NCI-H1436 (cell line): ENCODE measurements around the gene SSR1.
A peak's percentile ranks its signal among the peaks of the same experiment; 100 is the strongest.

ENCODE experiments used
- DNase-seq: peaks from one replicate; lab custom pipeline; 2025; lab: John Stamatoyannopoulos, UW

The SSR1 gene

GRCh38 chr6:7239590-7239948, 73.4 kb downstream of the SSR1 start:
- DNase-seq, result no peak

GRCh38 chr6:7238900-7239589, 74.0 kb downstream of the SSR1 start:
- peak; percentile 95 for DNase-seq

- DNase-seq, result no peak
Measured at GRCh38 chr6:7238526-7238899, 74.5 kb downstream of the SSR1 start.

GRCh38 chr6:7237653-7238188, 75.3 kb downstream of the SSR1 start:
- no peak for DNase-seq

- DNase-seq, result no peak
Measured at GRCh38 chr6:7236306-7237209, 76.4 kb downstream of the SSR1 start.

GRCh38 chr6:7235712-7236305, 77.2 kb downstream of the SSR1 start:
- DNase-seq, result no peak

- DNase-seq, result no peak
Measured at GRCh38 chr6:7234547-7234946, 78.5 kb downstream of the SSR1 start.

GRCh38 chr6:7232351-7232750, 80.6 kb downstream of the SSR1 start:
- no peak for DNase-seq

- DNase-seq, result no peak
Measured at GRCh38 chr6:7230956-7231713, 81.9 kb downstream of the SSR1 start.

GRCh38 chr6:7230327-7230691, 82.7 kb downstream of the SSR1 start:
- DNase-seq, result no peak

- DNase-seq, result no peak
Measured at GRCh38 chr6:7229376-7230326, 83.3 kb downstream of the SSR1 start.

GRCh38 chr6:7228662-7229375, 84.2 kb downstream of the SSR1 start:
- no peak for DNase-seq

GRCh38 chr6:7224731-7225130, 88.3 kb downstream of the SSR1 start:
- no peak for DNase-seq

GRCh38 chr6:7222197-7222596, 90.8 kb downstream of the SSR1 start:
- no peak for DNase-seq

- DNase-seq, result no peak
Measured at GRCh38 chr6:7219310-7219709, 93.7 kb downstream of the SSR1 start.

GRCh38 chr6:7218406-7218988, 94.5 kb downstream of the SSR1 start:
- DNase-seq, result no peak
